CD4-positive, alpha-beta T cell treated with Interleukin-1 beta for 1 hour (primary cell): ENCODE data around the gene PFDN6.
"Not testable (repeated sequence)": the region's sequence is repeated elsewhere in the genome, so short reads cannot be mapped to it uniquely, and the experiment has no call there.

Experiments
- DNase-seq, 2 donors: peaks; one replicate each; pipeline ENCODE4 v3.0.0-alpha.2; 2020 to 2022

Gene PFDN6

GRCh38 chr6:33288921-33289783, at the start of gene PFDN6, which contains the start of gene WDR46:
Gene PFDN6, plus strand, starts transcription at chr6:33289601. Its CDS starts 256 bp downstream, at chr6:33289857.
Gene WDR46, minus strand, starts transcription at chr6:33289239. Its CDS starts 69 bp downstream, at chr6:33289170.
- DNase-seq: peak; percentile 84 to 87

- DNase-seq: no peak
These were observed 47.4 kb upstream of the PFDN6 start for GRCh38 chr6:33241968-33242367.

GRCh38 chr6:33243476-33243875, 45.9 kb upstream of the PFDN6 start:
- DNase-seq: no peak

- DNase-seq: peak; percentile 89 to 90
These were observed 41.3 kb upstream of the PFDN6 start for GRCh38 chr6:33247977-33248642.

- DNase-seq: peak in 1 of 2 donors; percentile 36
These were observed 40.8 kb upstream of the PFDN6 start for GRCh38 chr6:33248643-33248931.

- peak; percentile 99 for DNase-seq
These were observed 40.3 kb upstream of the PFDN6 start for GRCh38 chr6:33248932-33249731.

GRCh38 chr6:33249732-33250630, 39.4 kb upstream of the PFDN6 start:
- no peak for DNase-seq

GRCh38 chr6:33250731-33251130, 38.7 kb upstream of the PFDN6 start:
- no peak for DNase-seq

GRCh38 chr6:33251395-33252012, 37.9 kb upstream of the PFDN6 start:
- DNase-seq: no peak

GRCh38 chr6:33252759-33253158, 36.6 kb upstream of the PFDN6 start:
- DNase-seq: no peak

- no peak for DNase-seq
These were observed 34.8 kb upstream of the PFDN6 start for GRCh38 chr6:33254591-33254990.

GRCh38 chr6:33259032-33259431, 30.4 kb upstream of the PFDN6 start:
- no peak for DNase-seq

GRCh38 chr6:33262490-33262889, 26.9 kb upstream of the PFDN6 start:
- DNase-seq: not testable (repeated sequence)

GRCh38 chr6:33264015-33264414, 25.4 kb upstream of the PFDN6 start:
- no peak for DNase-seq

- DNase-seq: no peak
These were observed 18.3 kb upstream of the PFDN6 start for GRCh38 chr6:33271117-33271467.

GRCh38 chr6:33271468-33272274, 17.7 kb upstream of the PFDN6 start, which contains the start of the genes RPS18 and VPS52:
Gene RPS18, plus strand, starts transcription at chr6:33272075. Its CDS starts 45 bp downstream, at chr6:33272120.
Gene VPS52, minus strand, starts transcription at chr6:33271876. Its CDS starts 201 bp downstream, at chr6:33271675.
- DNase-seq: peak; percentile 96

GRCh38 chr6:33272275-33273128, 16.9 kb upstream of the PFDN6 start:
- peak in 1 of 2 donors; percentile 28 for DNase-seq

- no peak for DNase-seq
These were observed 16.1 kb upstream of the PFDN6 start for GRCh38 chr6:33273129-33273923.
